NB4 (cell line): ENCODE data around the gene MMAA.

Source experiments
- CTCF ChIP-seq: IDR thresholded peaks from one replicate; pipeline ENCODE4 v1.5.1; 2012; ENCODE audit warnings: low read depth, low read length
- MAX ChIP-seq: IDR thresholded peaks from 2 replicates; pipeline ENCODE4 v1.6.1; 2011; ENCODE audit warnings: low read depth, low read length
- MYC ChIP-seq: IDR thresholded peaks from 2 replicates; pipeline ENCODE4 v1.6.1; 2011; ENCODE audit warnings: low read depth, low read length
- POLR2A ChIP-seq: IDR thresholded peaks from 2 replicates; pipeline ENCODE4 v1.6.1; 2011; ENCODE audit warnings: mild to moderate bottlenecking; ENCODE audit not compliant: insufficient read length; ENCODE audit errors: extremely low read depth

- TF ChIP-seq CTCF (no peak), MAX (no peak), POLR2A (no peak), MYC (no peak)
These were observed 15.9 kb downstream of the MMAA start for GRCh38 chr4:145635117-145635516.
